Central memory CD8-positive, alpha-beta T cell (primary cell): ENCODE results near the gene OXT.
"Not testable (repeated sequence)": the region's sequence is repeated elsewhere in the genome, so short reads cannot be mapped to it uniquely, and the experiment has no call there.

ENCODE experiments used
- ATAC-seq: fragments of 150-1000 bp; cut with Tn5 transposase; replicated peaks from 2 replicates; pipeline ENCODE4 v1.10.0; 2022; ENCODE audit warnings: mild to moderate bottlenecking, moderate FRiP score, moderate number of reproducible peaks; ENCODE audit not compliant: poor library complexity, severe bottlenecking; ENCODE audit errors: extremely low read depth
- DNase-seq, 2 donors: peaks; one replicate each; pipeline ENCODE4 v3.0.0; 2021; ENCODE audit warnings: low spot score in 2 of 2
- H3K27ac Mint-ChIP-seq: one replicate; pipeline ENCODE4 v1.8.0; 2022; ENCODE audit warnings: low read depth, mild to moderate bottlenecking, moderate library complexity, mixed read lengths
- H3K27me3 Mint-ChIP-seq: one replicate; pipeline ENCODE4 v1.8.0; 2022; ENCODE audit warnings: mixed read lengths
- H3K36me3 Mint-ChIP-seq: one replicate; pipeline ENCODE4 v1.8.0; 2022; ENCODE audit warnings: mild to moderate bottlenecking, moderate library complexity, mixed read lengths; ENCODE audit not compliant: insufficient read depth
- H3K4me1 Mint-ChIP-seq: one replicate; pipeline ENCODE4 v1.8.0; 2022; ENCODE audit warnings: mixed read lengths
- H3K4me3 Mint-ChIP-seq: one replicate; pipeline ENCODE4 v1.8.0; 2022; ENCODE audit warnings: mild to moderate bottlenecking, moderate library complexity, mixed read lengths
- H3K9me3 Mint-ChIP-seq: one replicate; pipeline ENCODE4 v1.8.0; 2022; ENCODE audit warnings: mixed read lengths

OXT gene

DNA sequence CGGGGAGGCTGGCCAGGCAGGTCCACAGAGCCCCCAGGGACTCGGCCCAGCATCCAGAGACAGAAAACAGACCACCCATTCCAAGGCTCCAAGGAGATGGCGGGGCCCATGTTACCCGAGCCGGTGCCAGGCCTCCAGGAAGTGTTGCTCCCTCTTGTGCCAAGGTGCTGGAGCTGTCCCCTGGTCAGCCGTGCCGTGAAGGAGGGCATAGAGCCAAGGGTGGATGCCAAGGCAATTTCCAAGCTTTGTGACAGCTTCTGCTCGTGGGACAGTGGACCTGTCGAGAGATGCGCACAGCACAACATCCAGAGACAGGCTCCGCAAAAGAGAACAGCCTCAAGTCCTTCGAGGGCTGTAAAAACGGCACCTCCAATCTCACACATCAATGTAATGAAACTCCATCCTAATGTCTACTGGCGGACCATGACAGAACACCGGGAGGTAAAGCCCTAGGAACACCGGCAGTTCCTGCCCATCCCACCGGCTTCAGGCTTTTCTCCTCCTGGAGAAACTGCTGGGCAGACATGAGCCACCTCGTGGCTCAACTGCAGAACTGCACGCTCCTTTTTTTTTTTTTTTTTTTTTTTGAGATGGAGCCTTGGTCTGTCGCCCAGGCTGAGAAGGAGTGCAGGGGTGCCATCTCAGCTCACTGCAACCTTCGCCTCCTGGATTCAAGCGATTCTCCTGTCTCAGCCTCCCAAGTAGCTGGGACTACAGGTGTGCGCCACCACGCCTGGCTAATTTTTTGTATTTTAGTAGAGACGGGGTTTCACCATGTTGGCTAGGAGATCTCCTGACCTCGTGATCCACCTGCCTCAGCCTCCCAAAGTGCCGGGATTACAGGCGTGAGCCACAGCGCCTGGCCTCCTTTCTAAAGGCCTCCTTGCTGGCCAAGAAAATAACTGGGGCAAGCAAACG, 44.0 kb downstream of the OXT start:
- Mint-ChIP-seq H3K27ac (no peak overlapping the region), H3K4me3 (no peak overlapping the region), H3K9me3 (no peaks in the 10 kb centered on the region), H3K36me3 (peaks cover 11% of the 10 kb centered on the region), H3K27me3 (no peaks in the 10 kb centered on the region), H3K4me1 (peaks cover 10% of the 10 kb centered on the region)
- no peak for DNase-seq
- no peak for ATAC-seq

DNA sequence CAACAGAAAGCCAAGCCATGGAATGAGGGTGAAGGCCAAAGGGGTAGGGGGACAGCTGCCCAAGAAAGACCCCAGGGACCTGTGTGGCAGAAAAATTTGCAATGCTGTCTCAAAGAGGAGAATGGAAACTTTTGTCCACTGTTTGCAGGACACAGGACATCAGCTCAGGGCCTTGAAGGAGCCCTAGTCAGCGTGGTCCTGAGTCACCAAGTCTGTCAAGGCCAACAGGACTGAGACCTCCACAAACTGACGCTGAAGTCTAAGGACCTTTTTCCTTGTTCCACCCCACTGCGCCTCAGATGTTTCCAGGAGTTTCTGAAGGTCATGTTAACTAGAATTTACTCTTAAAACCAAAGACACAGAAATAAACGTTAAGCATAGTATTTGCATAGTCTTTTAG, 44.9 kb downstream of the OXT start:
- no peak for ATAC-seq
- DNase-seq: no peak
- Mint-ChIP-seq H3K4me1 (peaks cover 17% of the 10 kb centered on the region), H3K36me3 (peaks cover 11% of the 10 kb centered on the region), H3K9me3 (no peaks in the 10 kb centered on the region), H3K27ac (no peak overlapping the region), H3K27me3 (no peaks in the 10 kb centered on the region), H3K4me3 (no peak overlapping the region)

DNA sequence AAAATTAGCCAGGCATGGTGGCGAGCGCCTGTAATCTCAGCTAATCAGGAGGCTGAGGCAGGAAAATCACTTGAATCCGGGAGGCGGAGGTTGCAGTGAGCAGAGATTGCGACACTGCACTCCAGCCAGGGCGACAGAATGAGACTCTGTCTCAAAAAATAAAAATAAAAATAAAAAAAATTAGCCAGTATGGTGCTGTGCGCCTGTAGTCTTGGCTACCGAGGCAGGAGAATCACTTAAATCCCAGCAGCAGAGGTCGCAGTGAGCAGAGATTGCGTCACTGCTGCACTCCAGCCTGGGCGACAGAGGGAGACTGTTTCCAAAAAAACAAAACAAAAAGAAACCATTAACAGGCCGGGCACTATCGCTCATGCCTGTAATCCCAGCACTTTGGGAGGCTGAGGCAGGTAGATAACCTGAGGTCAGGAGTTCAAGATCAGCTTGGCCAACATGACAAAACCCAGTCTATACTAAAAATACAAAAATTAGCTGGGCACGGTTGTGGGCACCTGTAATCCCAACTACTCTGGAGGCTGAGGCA, 46.5 kb downstream of the OXT start:
- Mint-ChIP-seq H3K36me3 (peaks cover 11% of the 10 kb centered on the region), H3K4me1 (peaks cover 25% of the 10 kb centered on the region)
- not testable (repeated sequence) for ATAC-seq, DNase-seq, H3K9me3 Mint-ChIP-seq, H3K27ac Mint-ChIP-seq, H3K4me3 Mint-ChIP-seq, H3K27me3 Mint-ChIP-seq

DNA sequence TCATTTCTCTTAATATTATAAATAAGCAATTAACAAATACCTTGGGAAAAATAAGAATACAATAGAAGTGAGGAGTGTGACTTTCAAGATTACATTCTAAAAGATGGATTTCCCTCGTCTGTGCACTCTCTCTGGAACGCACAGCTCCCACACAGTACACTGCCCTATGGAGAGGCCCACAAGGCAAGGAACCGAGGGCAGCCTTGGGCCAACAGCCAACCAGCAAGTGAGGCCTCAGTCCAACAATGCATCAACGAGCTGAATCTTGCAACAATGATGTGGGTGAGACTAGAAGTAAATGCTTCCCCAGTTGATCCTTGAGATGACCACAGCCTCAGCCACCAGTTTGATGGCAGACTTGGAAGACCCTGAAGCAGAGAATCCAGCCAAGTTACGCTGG, 47.6 kb downstream of the OXT start:
- H3K36me3 Mint-ChIP-seq: peaks cover 8% of the 10 kb centered on the region
- ATAC-seq: no peak
- no peaks in the 10 kb centered on the region for H3K9me3 Mint-ChIP-seq
- H3K27ac Mint-ChIP-seq: no peak overlapping the region
- H3K4me3 Mint-ChIP-seq: no peak overlapping the region
- no peaks in the 10 kb centered on the region for H3K27me3 Mint-ChIP-seq
- peaks cover 34% of the 10 kb centered on the region for H3K4me1 Mint-ChIP-seq
- DNase-seq: no peak

DNA sequence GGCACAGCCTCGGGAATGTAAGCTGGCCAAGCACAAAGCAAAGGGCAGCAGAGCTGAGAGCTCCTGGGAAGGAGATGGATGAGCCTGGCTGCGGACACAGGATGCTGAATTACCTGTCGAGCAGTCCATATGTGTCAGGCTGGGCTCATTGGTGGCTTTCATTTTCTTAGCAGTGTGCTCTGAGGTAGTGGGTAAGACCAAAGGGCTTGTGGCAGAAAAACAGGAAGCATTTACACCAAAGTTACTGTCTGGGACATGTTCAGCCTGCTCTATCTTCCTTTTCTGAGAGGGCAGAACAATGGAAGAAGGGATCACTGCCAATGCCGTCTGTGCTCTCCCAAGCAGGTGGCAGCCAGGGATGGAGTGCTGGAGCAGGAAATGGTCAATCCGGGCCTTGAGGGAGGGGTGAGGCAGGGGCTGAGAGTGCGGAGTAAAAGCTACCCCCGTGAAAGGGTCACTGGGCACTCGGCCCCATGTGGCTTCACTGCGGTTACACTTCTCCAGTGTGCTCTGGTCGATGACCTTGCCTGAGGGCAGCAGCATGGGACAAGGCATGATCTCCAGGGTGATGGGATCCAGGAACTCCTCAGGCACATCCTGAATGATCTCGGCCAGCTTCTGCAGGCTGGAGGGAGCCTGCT, 50.0 kb downstream of the OXT start:
- no peak overlapping the region for H3K4me3 Mint-ChIP-seq
- ATAC-seq (peak; percentile 58), DNase-seq (no peak)
- peaks cover 24% of the 10 kb centered on the region for H3K4me1 Mint-ChIP-seq
- H3K9me3 Mint-ChIP-seq: no peaks in the 10 kb centered on the region
- peaks cover 9% of the 10 kb centered on the region for H3K36me3 Mint-ChIP-seq
- H3K27me3 Mint-ChIP-seq: no peaks in the 10 kb centered on the region
- H3K27ac Mint-ChIP-seq: peak overlapping the region; percentile 60
